HepG2 (cell line): ENCODE data around the gene IGFALS. TPM values are rescaled to one million over a fixed set of nuclear protein-coding genes. Genes with fewer than 3 reads are reported as not detected.

Source experiments
- ATAC-seq: fragments of 200-7000 bp; cut with Tn5 transposase; 3 replicates; pipeline ENCODE4 v1.9.1; 2020; ENCODE audit warnings: mild to moderate bottlenecking, moderate library complexity
- BruUV-seq: library from RNA; stranded (reverse); fragments of 400-500 nt; replicated peaks from 2 replicates; lab custom pipeline; 2021; lab: Mats Ljungman, UMichigan
- CTCF ChIA-PET: fragments of 300-600 bp; formaldehyde crosslinking; extraction: SDS; loops from one replicate; lab custom pipeline; 2021; ENCODE audit warnings: low total read pairs, inconsistent platforms, low intra/inter-chr PET ratio; lab: Yijun Ruan, JAX
- POLR2A ChIA-PET: fragments of 350-600 bp; sonication (Branson Sonifier 250); formaldehyde crosslinking; loops from one replicate; lab custom pipeline; 2020; ENCODE audit warnings: antibody characterized with exemption, inconsistent platforms; lab: Yijun Ruan, JAX
- DNase-seq: peaks from one replicate; pipeline ENCODE4 v3.0.0-alpha.2; 2015; ENCODE audit warnings: low spot score
- FAIRE-seq: peaks from 3 replicates; lab custom pipeline; 2011; peaks lifted over from hg19 to GRCh38; lab: Jason Lieb, UNC
- H2AFZ ChIP-seq: one replicate; pipeline ENCODE4 v1.6.1; 2011; ENCODE audit warnings: low read length, inconsistent platforms
- H3K27ac ChIP-seq: fragments of 300-600 bp; 3 replicates; pipeline ENCODE4 v1.8.0; 2011; ENCODE audit warnings: mixed run types, mild to moderate bottlenecking, mixed read lengths, low read length, inconsistent platforms; ENCODE audit not compliant: insufficient read depth; ENCODE audit errors: extremely low read length
- H3K27me3 ChIP-seq, 2 experiments: fragments of 200-600 bp in 1 of 2; 2 replicates in 1 of 2; 3 replicates in 1 of 2; pipeline versions ENCODE4 v1.6.0 to v1.8.0; 2011; ENCODE audit warnings: low read length in 2 of 2, mild to moderate bottlenecking in 2 of 2, moderate library complexity in 2 of 2, inconsistent platforms in 1 of 2; ENCODE audit not compliant: insufficient read depth in 2 of 2, control insufficient read depth in 1 of 2
- H3K36me3 ChIP-seq, 2 experiments: fragments of 200-600 bp in 1 of 2; replicated peaks in 1 of 2; 2 replicates in 1 of 2; 3 replicates in 1 of 2; pipeline versions ENCODE4 v1.5.1 to v1.8.0; 2011; ENCODE audit warnings: low read length in 2 of 2, inconsistent platforms in 1 of 2; ENCODE audit not compliant: insufficient read depth in 2 of 2, control insufficient read depth in 1 of 2
- H3K4me1 ChIP-seq: 2 replicates; pipeline ENCODE4 v1.5.1; 2012; ENCODE audit warnings: low read length, inconsistent platforms; ENCODE audit not compliant: insufficient read depth
- H3K4me2 ChIP-seq: 2 replicates; pipeline ENCODE4 v1.6.0; 2011; ENCODE audit warnings: low read depth, low read length, inconsistent platforms
- H3K4me3 ChIP-seq, 3 experiments: fragments of 200-600 bp in 1 of 3; sonication (generic), shearing (Covaris generic) in 1 of 3; replicated peaks in 1 of 3; 2 replicates each; pipeline ENCODE4 v1.5.1; 2011 to 2016; ENCODE audit warnings: low read length in 3 of 3, inconsistent platforms in 2 of 3, low read depth in 2 of 3, mild to moderate bottlenecking in 2 of 3, control low read depth in 1 of 3, mixed read lengths in 1 of 3; ENCODE audit not compliant: insufficient read depth in 1 of 3
- H3K79me2 ChIP-seq: one replicate; pipeline ENCODE4 v1.6.1; 2011; ENCODE audit warnings: low read length, inconsistent platforms; ENCODE audit not compliant: insufficient read depth
- H3K9ac ChIP-seq: 2 replicates; pipeline ENCODE4 v1.6.0; 2011; ENCODE audit warnings: mild to moderate bottlenecking, low read depth, low read length, inconsistent platforms; ENCODE audit not compliant: insufficient read depth
- H3K9me3 ChIP-seq: 2 replicates; pipeline ENCODE4 v1.5.1; 2012; ENCODE audit warnings: mild to moderate bottlenecking, low read length
- H4K20me1 ChIP-seq: 2 replicates; pipeline ENCODE4 v1.6.0; 2011; ENCODE audit warnings: inconsistent platforms, mild to moderate bottlenecking, low read length, moderate library complexity; ENCODE audit not compliant: insufficient read depth
- FOXK1 ChIP-seq: sonication (generic); formaldehyde crosslinking; IDR thresholded peaks from 2 replicates; pipeline ENCODE4 v1.4.0; 2020; ENCODE audit warnings: low read depth, missing genetic modification reagents, borderline replicate concordance
- HOXD1 ChIP-seq: sonication (generic); formaldehyde crosslinking; IDR thresholded peaks from 2 replicates; pipeline ENCODE4 v1.5.0; 2020; ENCODE audit warnings: missing genetic modification reagents
- KDM5B ChIP-seq: sonication (generic); formaldehyde crosslinking; IDR thresholded peaks from 2 replicates; pipeline ENCODE4 v1.4.0; 2020; ENCODE audit warnings: missing genetic modification reagents, mild to moderate bottlenecking, borderline replicate concordance
- NRL ChIP-seq: sonication (generic); formaldehyde crosslinking; IDR thresholded peaks from 2 replicates; pipeline ENCODE4 v1.5.0; 2020; ENCODE audit warnings: missing genetic modification reagents, mild to moderate bottlenecking, moderate library complexity, borderline replicate concordance
- ZMYM3 ChIP-seq: sonication (generic); formaldehyde crosslinking; IDR thresholded peaks from 2 replicates; pipeline ENCODE4 v1.5.1; 2020; ENCODE audit warnings: mild to moderate bottlenecking, missing genetic modification reagents
- ZNF180 ChIP-seq: sonication (generic); formaldehyde crosslinking; IDR thresholded peaks from 2 replicates; pipeline ENCODE4 v1.4.0; 2020; ENCODE audit warnings: low read depth, missing genetic modification reagents, borderline replicate concordance
- ZNF672 ChIP-seq: sonication (generic); formaldehyde crosslinking; IDR thresholded peaks from 2 replicates; pipeline ENCODE4 v1.8.1; 2022; ENCODE audit warnings: missing genetic modification reagents
- ZNF746 ChIP-seq: sonication (generic); formaldehyde crosslinking; IDR thresholded peaks from 2 replicates; pipeline ENCODE4 v1.8.0; 2022; ENCODE audit warnings: mild to moderate bottlenecking, missing genetic modification reagents
- WGBS: methylation state at CpG from one replicate; pipeline ENCODE4 v1.1.6; 2017; ENCODE audit warnings: low lambda C conversion rate; 5-methylcytosine and 5-hydroxymethylcytosine counted together
- in situ Hi-C: cut with HindIII; loops from 2 replicates; pipeline ENCODE4 v1.10.0; 2017; ENCODE audit warnings: low pct_unique_long_range_greater_than_20kb; ENCODE audit not compliant: extremely low pct_ligation_motif_present
- intact Hi-C: fragments of 100-400 bp; cut with micrococcal nuclease; formaldehyde crosslinking; loops from one replicate; pipeline ENCODE4 v1.10.0; 2022; ENCODE audit not compliant: unreplicated experiment
- polyA plus RNA-seq, 8 experiments: library from polyadenylated mRNA; depleted of rRNA in 3 of 8; stranded (reverse) in 7 of 8; unstranded in 1 of 8; fragments of >200 nt; fragmentation: Illumina TruSeq in 4 of 8; extraction: Trizol in 4 of 8; gene quantifications; 2 replicates each; pipeline versions ENCODE4 v1.2.1 to v1.2.3, GENCODE V29; 2011 to 2016; ENCODE audit warnings: low read depth in 4 of 8, missing spikeins in 1 of 8, mixed read lengths in 1 of 8; ENCODE audit not compliant: insufficient read depth in 1 of 8
- total RNA-seq, 5 experiments: library from RNA; depleted of rRNA; stranded (reverse); fragments of >200 nt; fragmentation: Illumina TruSeq; extraction: Trizol; gene quantifications; 2 replicates each; pipeline ENCODE4 v1.2.3, GENCODE V29; 2016; ENCODE audit warnings: low read depth in 1 of 5
- TF ChIP-seq, protein P1 (sequence below): sonication (generic); formaldehyde crosslinking; conservative IDR thresholded peaks from 2 replicates; pipeline ENCODE4 v1.4.0; 2020; ENCODE audit warnings: missing genetic modification reagents
- TF ChIP-seq, protein P2 (sequence below): IDR thresholded peaks from 2 replicates; pipeline ENCODE4 v1.6.1; 2018; ENCODE audit warnings: missing genetic modification reagents, mild to moderate bottlenecking, missing compliant biosample characterization
- TF ChIP-seq, protein P3 (sequence below): IDR thresholded peaks from 2 replicates; pipeline ENCODE4 v1.6.1; 2016; ENCODE audit warnings: mild to moderate bottlenecking, missing biosample characterization, missing genetic modification reagents

The IGFALS gene
- total and polyA plus RNA-seq, 2 of the 13 experiments (the other 11 are each of a cell fraction or from before 2014, with no cell fraction given), result 0.34 to 2.4 TPM

DNA sequence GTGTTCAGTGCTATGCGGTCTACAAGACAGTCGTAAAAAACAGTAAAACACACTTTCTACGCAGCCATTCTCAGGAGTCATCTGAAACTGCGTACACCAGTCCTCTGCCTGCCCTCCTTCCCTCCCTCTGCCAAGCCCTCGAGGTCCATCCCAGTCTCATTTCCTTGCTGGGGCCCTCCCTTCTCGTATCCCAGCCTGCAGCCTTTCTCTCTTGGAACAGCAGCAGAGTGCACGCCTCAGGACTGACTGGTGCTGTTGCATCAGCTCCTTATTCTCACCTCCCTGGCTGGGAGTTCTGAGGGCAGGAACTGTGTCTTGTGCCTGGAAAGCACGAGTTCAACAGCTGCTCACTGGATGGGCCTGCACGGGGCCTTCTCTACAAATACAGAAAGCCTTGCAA is 46.0 kb upstream of the IGFALS start:
- 87% methylated on average over 8 of the region's 9 CpGs for WGBS
- in situ Hi-C loops (no loop called here), intact Hi-C loops (no loop called here)
- BruUV-seq, result no TSS peak
- no peak overlapping the region for H3K27ac ChIP-seq
- TF ChIP-seq NRL (CRISPR knock-in tag) (no peak), ZNF672 (no peak), FOXK1 (CRISPR knock-in tag) (no peak), HOXD1 (CRISPR knock-in tag) (no peak), KDM5B (CRISPR knock-in tag) (no peak), ZNF746 (CRISPR knock-in tag) (no peak), ZMYM3 (CRISPR knock-in tag) (no peak), ZNF180 (CRISPR knock-in tag) (no peak)
- TF ChIP-seq, protein P1, sequence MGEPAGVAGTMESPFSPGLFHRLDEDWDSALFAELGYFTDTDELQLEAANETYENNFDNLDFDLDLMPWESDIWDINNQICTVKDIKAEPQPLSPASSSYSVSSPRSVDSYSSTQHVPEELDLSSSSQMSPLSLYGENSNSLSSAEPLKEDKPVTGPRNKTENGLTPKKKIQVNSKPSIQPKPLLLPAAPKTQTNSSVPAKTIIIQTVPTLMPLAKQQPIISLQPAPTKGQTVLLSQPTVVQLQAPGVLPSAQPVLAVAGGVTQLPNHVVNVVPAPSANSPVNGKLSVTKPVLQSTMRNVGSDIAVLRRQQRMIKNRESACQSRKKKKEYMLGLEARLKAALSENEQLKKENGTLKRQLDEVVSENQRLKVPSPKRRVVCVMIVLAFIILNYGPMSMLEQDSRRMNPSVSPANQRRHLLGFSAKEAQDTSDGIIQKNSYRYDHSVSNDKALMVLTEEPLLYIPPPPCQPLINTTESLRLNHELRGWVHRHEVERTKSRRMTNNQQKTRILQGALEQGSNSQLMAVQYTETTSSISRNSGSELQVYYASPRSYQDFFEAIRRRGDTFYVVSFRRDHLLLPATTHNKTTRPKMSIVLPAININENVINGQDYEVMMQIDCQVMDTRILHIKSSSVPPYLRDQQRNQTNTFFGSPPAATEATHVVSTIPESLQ (CRISPR knock-in tag), result no peak
- TF ChIP-seq, protein P2, sequence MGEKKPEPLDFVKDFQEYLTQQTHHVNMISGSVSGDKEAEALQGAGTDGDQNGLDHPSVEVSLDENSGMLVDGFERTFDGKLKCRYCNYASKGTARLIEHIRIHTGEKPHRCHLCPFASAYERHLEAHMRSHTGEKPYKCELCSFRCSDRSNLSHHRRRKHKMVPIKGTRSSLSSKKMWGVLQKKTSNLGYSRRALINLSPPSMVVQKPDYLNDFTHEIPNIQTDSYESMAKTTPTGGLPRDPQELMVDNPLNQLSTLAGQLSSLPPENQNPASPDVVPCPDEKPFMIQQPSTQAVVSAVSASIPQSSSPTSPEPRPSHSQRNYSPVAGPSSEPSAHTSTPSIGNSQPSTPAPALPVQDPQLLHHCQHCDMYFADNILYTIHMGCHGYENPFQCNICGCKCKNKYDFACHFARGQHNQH (CRISPR knock-in tag), result no peak
- TF ChIP-seq, protein P3, sequence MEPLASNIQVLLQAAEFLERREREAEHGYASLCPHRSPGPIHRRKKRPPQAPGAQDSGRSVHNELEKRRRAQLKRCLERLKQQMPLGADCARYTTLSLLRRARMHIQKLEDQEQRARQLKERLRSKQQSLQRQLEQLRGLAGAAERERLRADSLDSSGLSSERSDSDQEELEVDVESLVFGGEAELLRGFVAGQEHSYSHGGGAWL (CRISPR knock-in tag), result no peak
- no peak for ATAC-seq
- no peak overlapping the region for H3K9ac ChIP-seq
- no peaks in the 10 kb centered on the region for H3K36me3 ChIP-seq
- DNase-seq, result no peak
- H3K4me2 ChIP-seq, result no peak overlapping the region
- peaks cover 9% of the 10 kb centered on the region for H3K4me1 ChIP-seq
- no peak for FAIRE-seq
- no peaks in the 10 kb centered on the region for H3K9me3 ChIP-seq
- no peaks in the 10 kb centered on the region for H3K79me2 ChIP-seq
- H4K20me1 ChIP-seq, result no peaks in the 10 kb centered on the region
- POLR2A ChIA-PET, result interaction anchor here (0.6 kb wide), 1 partner anchor 101 kb away, joined by 4 read pairs; no protein-coding TSS in a partner anchor
- H3K4me3 ChIP-seq, result no peak overlapping the region
- H2AFZ ChIP-seq, result no peak overlapping the region
- no peaks in the 10 kb centered on the region for H3K27me3 ChIP-seq
- CTCF ChIA-PET, result no interaction called here
